HEK293T (cell line): ENCODE data around the gene EML3.

Source experiments
- ARNT ChIP-seq: fragments of 450-650 bp; IDR thresholded peaks from 2 replicates; pipeline ENCODE4 v1.6.1; 2017; ENCODE audit warnings: mild to moderate bottlenecking
- BHLHE40 ChIP-seq: fragments of 450-650 bp; IDR thresholded peaks from 2 replicates; pipeline ENCODE4 v1.6.1; 2016; ENCODE audit warnings: mild to moderate bottlenecking, moderate library complexity, borderline replicate concordance
- FOXA1 ChIP-seq: fragments of 450-650 bp; IDR thresholded peaks from 2 replicates; pipeline ENCODE4 v1.6.1; 2016; ENCODE audit warnings: mild to moderate bottlenecking
- FOXK2 ChIP-seq: fragments of 450-650 bp; IDR thresholded peaks from 2 replicates; pipeline ENCODE4 v1.6.1; 2016; ENCODE audit warnings: mild to moderate bottlenecking
- FOXM1 ChIP-seq: fragments of 450-650 bp; IDR thresholded peaks from 2 replicates; pipeline ENCODE4 v1.6.1; 2017; ENCODE audit warnings: mild to moderate bottlenecking, borderline replicate concordance
- NFRKB ChIP-seq: fragments of 450-650 bp; IDR thresholded peaks from 2 replicates; pipeline ENCODE4 v1.6.1; 2016; ENCODE audit warnings: mild to moderate bottlenecking, moderate library complexity
- PKNOX1 ChIP-seq: fragments of 450-650 bp; IDR thresholded peaks from 2 replicates; pipeline ENCODE4 v1.6.1; 2016
- SP1 ChIP-seq: fragments of 450-650 bp; IDR thresholded peaks from 2 replicates; pipeline ENCODE4 v1.6.1; 2017
- TARDBP ChIP-seq: fragments of 450-650 bp; IDR thresholded peaks from 2 replicates; pipeline ENCODE4 v1.6.1; 2016

GRCh38 chr11:62648185-62648966 is 35.8 kb upstream of the EML3 start:
- TF ChIP-seq PKNOX1 (no peak), TARDBP (no peak), BHLHE40 (no peak), NFRKB (no peak), SP1 (no peak), FOXK2 (no peak), ARNT (no peak), FOXA1 (no peak), FOXM1 (no peak)
